Natural killer cell (primary cell): ENCODE data around the gene CAST. TPM values are rescaled to one million over a fixed set of nuclear protein-coding genes. Genes with fewer than 3 reads are reported as not detected.
A peak's percentile ranks its signal among the peaks of the same experiment; 100 is the strongest.

Source experiments
- ATAC-seq, 3 donors: fragments of 150-1000 bp in 2 of 3; fragments of 200-7000 bp in 1 of 3; cut with Tn5 transposase; 1 replicate in 1 of 3; 2 replicates in 2 of 3; pipeline ENCODE4 v1.10.0; 2021; ENCODE audit warnings: mild to moderate bottlenecking in 2 of 3, moderate library complexity in 2 of 3
- DNase-seq, 2 donors: peaks; one replicate each; pipeline versions ENCODE4 v3.0.0 to v3.0.0-alpha.2; 2013 to 2021; ENCODE audit warnings: mixed read lengths in 1 of 2
- H3K27ac ChIP-seq: one replicate; pipeline ENCODE4 v1.5.1; 2013; ENCODE audit warnings: mild to moderate bottlenecking, low read length
- H3K27me3 ChIP-seq: one replicate; pipeline ENCODE4 v1.6.1; 2013; ENCODE audit warnings: low read length; ENCODE audit not compliant: control insufficient read depth, insufficient read depth
- H3K36me3 ChIP-seq: one replicate; pipeline ENCODE4 v1.6.1; 2013; ENCODE audit warnings: low read length; ENCODE audit not compliant: control insufficient read depth, insufficient read depth
- H3K4me1 ChIP-seq: one replicate; pipeline ENCODE4 v1.6.1; 2013; ENCODE audit warnings: low read length; ENCODE audit not compliant: control insufficient read depth, insufficient read depth
- H3K4me3 ChIP-seq: one replicate; pipeline ENCODE4 v1.5.1; 2013; ENCODE audit warnings: low read length
- H3K9me3 ChIP-seq: one replicate; pipeline ENCODE4 v1.6.1; 2013; ENCODE audit warnings: low read length; ENCODE audit not compliant: control insufficient read depth, insufficient read depth
- H3K27ac Mint-ChIP-seq, 2 donors: one replicate each; pipeline ENCODE4 v1.8.0; 2022; ENCODE audit warnings: mild to moderate bottlenecking in 2 of 2, mixed read lengths in 2 of 2, moderate library complexity in 1 of 2
- H3K27me3 Mint-ChIP-seq, 2 donors: one replicate each; pipeline ENCODE4 v1.8.0; 2022; ENCODE audit warnings: low read depth in 2 of 2, mixed read lengths in 2 of 2
- H3K36me3 Mint-ChIP-seq: one replicate; pipeline ENCODE4 v1.8.0; 2022; ENCODE audit warnings: mixed read lengths
- H3K4me1 Mint-ChIP-seq, 2 donors: one replicate each; pipeline ENCODE4 v1.8.0; 2022; ENCODE audit warnings: mixed read lengths in 2 of 2
- H3K4me3 Mint-ChIP-seq: one replicate; pipeline ENCODE4 v1.8.0; 2022; ENCODE audit warnings: mild to moderate bottlenecking, moderate library complexity, mixed read lengths
- H3K9me3 Mint-ChIP-seq, 2 donors: one replicate each; pipeline ENCODE4 v1.8.0; 2022; ENCODE audit warnings: mixed read lengths in 2 of 2
- WGBS: methylation state at CpG from one replicate; pipeline ENCODE4 v1.1.7; 2013; ENCODE audit warnings: missing lambda C conversion rate; ENCODE audit not compliant: insufficient coverage; 5-methylcytosine and 5-hydroxymethylcytosine counted together
- intact Hi-C: fragments of 100-400 bp; cut with micrococcal nuclease; formaldehyde crosslinking; loops from one replicate; pipeline ENCODE4 v1.14.2; 2022
- total RNA-seq, 4 donors: library from RNA; stranded (reverse); fragments of 120-200 nt in 1 of 4; gene quantifications; one replicate each; pipeline versions ENCODE4 v1.2.3 to v1.2.4, GENCODE V29; 2013 to 2022
- TF ChIP-seq, protein P1 (sequence below): fragments of 200-600 bp; IDR thresholded peaks from one replicate; pipeline ENCODE4 v1.8.0; 2022; ENCODE audit warnings: antibody characterized with exemption

The CAST gene
- total RNA-seq, 3 donors from 2014 or later (not counting 1 experiment from before 2014, with no cell fraction given) = 364 to 414 (median 376) TPM

DNA sequence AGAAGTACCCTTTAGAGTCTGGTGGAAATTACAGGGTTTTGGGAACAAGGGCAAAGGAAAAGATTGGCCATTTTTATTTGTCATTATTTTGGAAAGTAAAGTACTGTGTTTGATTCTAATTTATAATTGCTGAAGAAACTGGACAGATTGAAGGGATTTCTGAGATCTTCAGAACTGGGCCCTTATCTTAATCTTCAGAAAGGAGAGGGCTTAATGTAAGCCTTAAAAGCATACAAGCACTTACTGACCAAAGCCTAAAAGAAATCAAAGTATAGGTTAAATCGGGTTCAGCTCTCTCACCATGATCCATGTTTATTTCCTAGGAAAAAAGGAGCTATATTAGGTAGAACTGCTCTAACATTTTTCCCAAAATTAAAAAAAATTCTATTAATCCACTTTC lies 109.9 kb downstream of the CAST start:
- H3K27me3 ChIP-seq = no peaks in the 10 kb centered on the region
- Mint-ChIP-seq H3K4me3 (no peak overlapping the region), H3K27me3 (no peaks in the 10 kb centered on the region), H3K9me3 (no peaks in the 10 kb centered on the region), H3K27ac (peak overlapping the region; percentile 57 to 82), H3K4me1 (peaks cover 11 to 19% of the 10 kb centered on the region in 2 donors), H3K36me3 (peaks cover 43% of the 10 kb centered on the region)
- H3K4me1 ChIP-seq = no peaks in the 10 kb centered on the region
- ATAC-seq (no peak), DNase-seq (no peak)
- H3K9me3 ChIP-seq = no peaks in the 10 kb centered on the region
- TF ChIP-seq, protein P1, sequence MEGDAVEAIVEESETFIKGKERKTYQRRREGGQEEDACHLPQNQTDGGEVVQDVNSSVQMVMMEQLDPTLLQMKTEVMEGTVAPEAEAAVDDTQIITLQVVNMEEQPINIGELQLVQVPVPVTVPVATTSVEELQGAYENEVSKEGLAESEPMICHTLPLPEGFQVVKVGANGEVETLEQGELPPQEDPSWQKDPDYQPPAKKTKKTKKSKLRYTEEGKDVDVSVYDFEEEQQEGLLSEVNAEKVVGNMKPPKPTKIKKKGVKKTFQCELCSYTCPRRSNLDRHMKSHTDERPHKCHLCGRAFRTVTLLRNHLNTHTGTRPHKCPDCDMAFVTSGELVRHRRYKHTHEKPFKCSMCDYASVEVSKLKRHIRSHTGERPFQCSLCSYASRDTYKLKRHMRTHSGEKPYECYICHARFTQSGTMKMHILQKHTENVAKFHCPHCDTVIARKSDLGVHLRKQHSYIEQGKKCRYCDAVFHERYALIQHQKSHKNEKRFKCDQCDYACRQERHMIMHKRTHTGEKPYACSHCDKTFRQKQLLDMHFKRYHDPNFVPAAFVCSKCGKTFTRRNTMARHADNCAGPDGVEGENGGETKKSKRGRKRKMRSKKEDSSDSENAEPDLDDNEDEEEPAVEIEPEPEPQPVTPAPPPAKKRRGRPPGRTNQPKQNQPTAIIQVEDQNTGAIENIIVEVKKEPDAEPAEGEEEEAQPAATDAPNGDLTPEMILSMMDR = no peak
- peaks cover 99% of the 10 kb centered on the region for H3K36me3 ChIP-seq
- no peak overlapping the region for H3K27ac ChIP-seq
- H3K4me3 ChIP-seq = no peak overlapping the region
- intact Hi-C loops = loop anchor here (10.0 kb wide), 1 partner anchor 253 kb away; no protein-coding TSS in a partner anchor
- no CpG with 5 or more reads among the region's 1 CpG for WGBS

DNA sequence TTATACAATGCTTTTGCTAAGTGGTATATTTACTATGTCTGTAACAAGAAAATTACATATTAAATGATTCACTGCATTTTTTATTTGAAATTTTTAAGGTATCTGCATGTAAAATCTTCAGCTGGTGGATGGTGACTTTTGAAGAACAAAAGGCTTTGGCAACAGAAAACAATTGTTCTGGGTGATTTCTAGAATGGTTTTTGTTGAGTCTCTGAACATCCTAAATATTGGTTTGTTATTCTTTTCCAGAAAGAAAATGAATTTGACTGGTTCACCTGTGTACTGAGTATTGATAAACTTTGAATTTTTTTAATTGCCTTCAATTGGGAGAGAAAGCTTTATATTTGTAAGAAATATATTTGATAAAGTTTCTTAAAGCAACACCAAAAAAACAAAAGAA lies 110.4 kb downstream of the CAST start:
- ATAC-seq = no peak
- peak overlapping the region; percentile 57 to 82 for H3K27ac Mint-ChIP-seq
- H3K36me3 ChIP-seq = peaks cover 98% of the 10 kb centered on the region
- no peaks in the 10 kb centered on the region for H3K4me1 ChIP-seq
- no peak overlapping the region for H3K4me3 Mint-ChIP-seq
- TF ChIP-seq, protein P1 = no peak
- H3K36me3 Mint-ChIP-seq = peaks cover 42% of the 10 kb centered on the region
- H3K9me3 ChIP-seq = no peaks in the 10 kb centered on the region
- no peak overlapping the region for H3K4me3 ChIP-seq
- no peak overlapping the region for H3K27ac ChIP-seq
- no peaks in the 10 kb centered on the region for H3K27me3 ChIP-seq
- intact Hi-C loops = loop anchor here (10.0 kb wide), 1 partner anchor 252 kb away; no protein-coding TSS in a partner anchor
- no peaks in the 10 kb centered on the region for H3K27me3 Mint-ChIP-seq
- DNase-seq = no peak
- no peaks in the 10 kb centered on the region for H3K9me3 Mint-ChIP-seq
- H3K4me1 Mint-ChIP-seq = peaks cover 11 to 20% of the 10 kb centered on the region in 2 donors

DNA sequence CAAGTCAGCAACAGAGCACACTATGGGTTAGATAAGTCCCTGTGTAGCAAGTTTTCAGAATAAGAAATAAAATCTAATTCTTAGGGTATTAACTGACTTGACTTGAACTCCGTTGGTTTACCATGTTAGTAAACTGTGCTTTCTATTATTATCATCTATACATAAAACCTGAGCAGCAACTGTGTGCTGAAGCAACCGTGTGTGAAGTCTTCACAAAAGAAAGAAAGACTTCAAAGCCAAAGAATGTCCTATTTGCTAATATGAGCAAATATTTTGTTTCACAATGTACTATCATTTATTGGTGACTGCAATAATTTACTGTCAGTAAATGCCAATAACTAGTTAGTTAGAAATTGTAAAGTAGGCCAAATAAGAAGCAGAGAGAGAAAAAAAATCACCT lies 112.9 kb downstream of the CAST start:
- Histone ChIP-seq H3K4me3 (no peak overlapping the region), H3K4me1 (no peaks in the 10 kb centered on the region), H3K27ac (no peak overlapping the region), H3K36me3 (peaks cover 96% of the 10 kb centered on the region), H3K27me3 (no peaks in the 10 kb centered on the region), H3K9me3 (no peaks in the 10 kb centered on the region)
- ATAC-seq (no peak), DNase-seq (no peak)
- no peaks in the 10 kb centered on the region for H3K9me3 Mint-ChIP-seq
- peak overlapping the region; percentile 56 to 61 for H3K27ac Mint-ChIP-seq
- H3K36me3 Mint-ChIP-seq = peaks cover 43% of the 10 kb centered on the region
- H3K4me3 Mint-ChIP-seq = no peak overlapping the region
- intact Hi-C loops = loop anchor here (10.0 kb wide), 1 partner anchor 250 kb away; no protein-coding TSS in a partner anchor
- 100% methylated on average over 2 of the region's 2 CpGs for WGBS
- H3K27me3 Mint-ChIP-seq = no peaks in the 10 kb centered on the region
- TF ChIP-seq, protein P1 = no peak
- peaks cover 12 to 22% of the 10 kb centered on the region in 2 donors for H3K4me1 Mint-ChIP-seq

DNA sequence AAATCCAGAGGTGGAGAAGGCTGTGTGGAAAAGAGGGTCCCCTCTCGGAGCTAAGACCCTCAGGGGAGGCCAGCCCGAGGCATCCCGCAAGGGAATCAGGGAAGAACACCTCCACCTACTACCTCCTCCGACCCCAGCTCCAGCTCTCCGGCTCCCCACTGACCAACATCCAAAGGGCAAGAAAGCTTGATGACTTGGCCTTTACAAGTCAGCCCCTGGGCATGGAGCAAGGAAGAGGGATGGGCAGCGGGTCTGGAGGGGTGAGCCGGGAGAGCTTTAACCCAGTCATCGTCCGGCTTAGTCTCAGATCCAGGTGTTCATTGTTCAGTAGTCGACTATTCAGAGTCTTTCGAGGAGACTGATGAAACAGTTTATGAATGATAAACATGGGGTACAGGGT lies 113.5 kb downstream of the CAST start:
- Mint-ChIP-seq H3K36me3 (peaks cover 38% of the 10 kb centered on the region), H3K27ac (peak overlapping the region; percentile 56 to 61), H3K4me1 (peaks cover 12 to 18% of the 10 kb centered on the region in 2 donors), H3K4me3 (no peak overlapping the region), H3K27me3 (no peaks in the 10 kb centered on the region), H3K9me3 (no peaks in the 10 kb centered on the region)
- DNase-seq (no peak), ATAC-seq (no peak)
- intact Hi-C loops = loop anchor here (10.0 kb wide), 1 partner anchor 249 kb away; no protein-coding TSS in a partner anchor
- TF ChIP-seq, protein P1 = no peak
- Histone ChIP-seq H3K27me3 (no peaks in the 10 kb centered on the region), H3K9me3 (no peaks in the 10 kb centered on the region), H3K27ac (no peak overlapping the region), H3K4me3 (no peak overlapping the region), H3K4me1 (no peaks in the 10 kb centered on the region), H3K36me3 (peaks cover 96% of the 10 kb centered on the region)
- WGBS = 97% methylated on average over 11 of the region's 11 CpGs
